Breast epithelium (tissue), 3 donors: ENCODE measurements around the gene DLD.

Experiments used
- CTCF ChIP-seq, 3 donors: fragments of 450-650 bp; IDR thresholded peaks; one replicate each; pipeline ENCODE4 v1.5.1; 2016 to 2017; ENCODE audit warnings: antibody characterized with exemption in 3 of 3, mild to moderate bottlenecking in 3 of 3, moderate library complexity in 3 of 3
- POLR2A ChIP-seq: fragments of 450-650 bp; IDR thresholded peaks from one replicate; pipeline ENCODE4 v1.6.1; 2016; ENCODE audit warnings: antibody characterized with exemption, mild to moderate bottlenecking, moderate library complexity
- POLR2AphosphoS5 ChIP-seq, 3 donors: sonication (generic); formaldehyde crosslinking; IDR thresholded peaks; one replicate each; pipeline ENCODE4 v1.6.1; 2017; ENCODE audit warnings: antibody characterized with exemption in 3 of 3

- TF ChIP-seq CTCF (IDR thresholded peaks at IDR 0.05) (no peak), POLR2A (no peak), POLR2AphosphoS5 (IDR thresholded peaks at IDR 0.05) (no peak)
Observed at GRCh38 chr7:107854454-107854853, 36.5 kb upstream of the DLD start.
